ENCODE results near the gene B3GLCT. TPM values are rescaled to one million over a fixed set of nuclear protein-coding genes. Genes with fewer than 3 reads are reported as not detected.

The B3GLCT gene
- total and polyA plus RNA-seq, 2 donors (not counting 3 experiments of a cell fraction or from before 2014, with no cell fraction given), result 5.2 to 14.6 TPM

- peaks cover 2% of the 10 kb centered on the region for H4K20me1 ChIP-seq (replicated peaks; ENCODE audit: control insufficient read depth, extremely low read depth, insufficient read depth, low read length)
- H3K27me3 ChIP-seq (ENCODE audit: control insufficient read depth in 2 of 2, insufficient read depth in 2 of 2, low read length in 2 of 2), result no peaks in the 10 kb centered on the region
- POLR2A ChIA-PET, result no interaction called here
- H3K36me3 ChIP-seq (ENCODE audit: control insufficient read depth in 2 of 2, extremely low read depth in 1 of 2, insufficient read depth in 2 of 2, low read length in 2 of 2), result no peaks in the 10 kb centered on the region
- CTCF ChIA-PET, result no interaction called here
- H3K9me1 ChIP-seq (replicated peaks; ENCODE audit: control insufficient read depth, extremely low read depth, insufficient read depth, low read length), result no peaks in the 10 kb centered on the region
- DNase-seq (ENCODE audit: low read depth, low spot score) (no peak), FAIRE-seq (no peak)
- no peak for TF ChIP-seq GATA2 (IDR thresholded peaks at IDR 0.05; ENCODE audit: insufficient read depth, insufficient read length, low read depth, low read length)
- TF ChIP-seq FOS (IDR thresholded peaks at IDR 0.05; ENCODE audit: borderline replicate concordance, insufficient read depth, low read length), result no peak
- TF ChIP-seq JUN (IDR thresholded peaks at IDR 0.05; ENCODE audit: borderline replicate concordance, insufficient read depth, insufficient read length, low read depth), result no peak
- no peak for TF ChIP-seq EZH2 (IDR thresholded peaks at IDR 0.05; ENCODE audit: borderline replicate concordance, low read depth, low read length, severe bottlenecking)
- TF ChIP-seq MAX (IDR thresholded peaks at IDR 0.05; ENCODE audit: insufficient read depth, insufficient read length), result no peak
- no peak for TF ChIP-seq POLR2AphosphoS5 (IDR thresholded peaks at IDR 0.05; ENCODE audit: insufficient read depth, low read depth, low read length)
- no peak for TF ChIP-seq CTCF (IDR thresholded peaks at IDR 0.05; ENCODE audit: extremely low read depth in 1 of 2, insufficient read depth in 1 of 2, low read depth in 1 of 2, low read length in 2 of 2)
- TF ChIP-seq POLR2A (IDR thresholded peaks at IDR 0.05; ENCODE audit: low read depth, low read length), result no peak
- TF ChIP-seq MYC (IDR thresholded peaks at IDR 0.05; ENCODE audit: low read depth, low read length), result no peak
- no peak overlapping the region for H3K27ac ChIP-seq (ENCODE audit: insufficient read depth, low read depth, low read length)
- dilution Hi-C loops (cut with MboI; ENCODE audit: extremely low pct_ligation_motif_present, low sequenced_read_pairs), result no loop called here
- no TSS peak for BruUV-seq (replicated peaks)
- no peak overlapping the region for H3K9ac ChIP-seq (replicated peaks; ENCODE audit: extremely low read depth, insufficient read depth, low read length)
- peaks cover 3% of the 10 kb centered on the region for H3K4me1 ChIP-seq (ENCODE audit: control insufficient read depth, extremely low read depth, insufficient read depth, low read length)
- no peak overlapping the region for H3K4me3 ChIP-seq (replicated peaks in 1 of 3; ENCODE audit: insufficient read depth in 1 of 3, low read depth in 1 of 3, low read length in 3 of 3)
- no peak overlapping the region for H3K4me2 ChIP-seq (ENCODE audit: insufficient read depth, low read length)
- H3K9me3 ChIP-seq (replicated peaks; ENCODE audit: control insufficient read depth, insufficient read depth, low read length), result no peaks in the 10 kb centered on the region
- no peak overlapping the region for H2AFZ ChIP-seq (ENCODE audit: low read depth, low read length)
- no peaks in the 10 kb centered on the region for H3K79me2 ChIP-seq (ENCODE audit: control insufficient read depth, insufficient read depth, low read length)
- intact Hi-C loops (cut with micrococcal nuclease), result no loop called here
Observed at GRCh38 chr13:31207661-31208552, 8.1 kb downstream of the B3GLCT start.

All from endothelial cell of umbilical vein (primary cell).